HL-60 (cell line): ENCODE data around the gene DCTN1.
"Not testable (repeated sequence)": the region's sequence is repeated elsewhere in the genome, so short reads cannot be mapped to it uniquely, and the experiment has no call there.

Source experiments
- DNase-seq, 2 experiments: peaks; one replicate each; pipeline ENCODE4 v3.0.0-alpha.2; 2010 to 2020; ENCODE audit warnings: low read depth in 1 of 2, low spot score in 1 of 2
- H3K27ac ChIP-seq: fragments of 250-450 bp; sonication (Bioruptor Pico); replicated peaks from 2 replicates; pipeline ENCODE4 v1.5.1; 2020; ENCODE audit warnings: mild to moderate bottlenecking, moderate library complexity
- H3K27me3 ChIP-seq: fragments of 250-450 bp; sonication (Bioruptor Pico); 2 replicates; pipeline ENCODE4 v1.5.1; 2021; ENCODE audit warnings: mild to moderate bottlenecking, moderate library complexity; ENCODE audit not compliant: insufficient read depth, poor library complexity, severe bottlenecking
- H3K4me3 ChIP-seq: replicated peaks from 2 replicates; pipeline ENCODE4 v1.5.1; 2011; ENCODE audit warnings: mild to moderate bottlenecking, control low read depth, low read length; ENCODE audit not compliant: insufficient read depth
- CTCF ChIP-seq: IDR thresholded peaks from one replicate; pipeline ENCODE4 v1.5.1; 2011; ENCODE audit warnings: low read length, control low read depth, inconsistent platforms; ENCODE audit not compliant: insufficient read depth
- GABPA ChIP-seq: IDR thresholded peaks from 2 replicates; pipeline ENCODE4 v1.6.1; 2012; ENCODE audit warnings: low read depth
- POLR2AphosphoS5 ChIP-seq: IDR thresholded peaks from 2 replicates; pipeline ENCODE4 v1.6.1; 2012; ENCODE audit warnings: low read depth
- REST ChIP-seq: IDR thresholded peaks from 2 replicates; pipeline ENCODE4 v1.6.1; 2012; ENCODE audit warnings: low read depth; ENCODE audit not compliant: insufficient replicate concordance
- SPI1 ChIP-seq: IDR thresholded peaks from 2 replicates; pipeline ENCODE4 v1.6.1; 2012; ENCODE audit warnings: low read depth, mild to moderate bottlenecking, borderline replicate concordance

Gene DCTN1

GRCh38 chr2:74345272-74345943 is 34.7 kb downstream of the DCTN1 start:
- TF ChIP-seq CTCF (no peak), SPI1 (no peak), GABPA (no peak), POLR2AphosphoS5 (no peak), REST (no peak)
- no peak for DNase-seq
- Histone ChIP-seq H3K4me3 (no peak overlapping the region), H3K27ac (no peak overlapping the region), H3K27me3 (peaks cover 2% of the 10 kb centered on the region)

GRCh38 chr2:74343316-74343715 is 36.8 kb downstream of the DCTN1 start, which contains the start of gene SLC4A5:
SLC4A5 (minus strand) TSS chr2:74343416; CDS start chr2:74315023, 28,393 bp downstream.
- no peak within 1 kb of the TSS for H3K4me3 ChIP-seq
- no peak within 1 kb of the TSS for H3K27ac ChIP-seq
- TF ChIP-seq SPI1 (no peak), REST (no peak), POLR2AphosphoS5 (no peak), CTCF (no peak), GABPA (no peak)
- no peak for DNase-seq
- H3K27me3 ChIP-seq = peaks cover 7% of the 10 kb centered on the region

GRCh38 chr2:74336227-74336626 is 43.9 kb downstream of the DCTN1 start:
- H3K27ac ChIP-seq, DNase-seq, H3K27me3 ChIP-seq, H3K4me3 ChIP-seq: not testable (repeated sequence)

- peak; percentile 20 to 58 for DNase-seq
- Histone ChIP-seq H3K27ac (no peak overlapping the region), H3K27me3 (peaks cover 4% of the 10 kb centered on the region), H3K4me3 (no peak overlapping the region)
- TF ChIP-seq CTCF = peak; percentile 95
- TF ChIP-seq SPI1 = no peak
Observed at GRCh38 chr2:74334931-74335333, 45.2 kb downstream of the DCTN1 start.
